OCI-M1 (cell line): ENCODE results near the gene SH2D5.
A peak's percentile ranks its signal among the peaks of the same experiment; 100 is the strongest.

ENCODE experiments used
- DNase-seq: peaks from one replicate; lab custom pipeline; 2025; lab: John Stamatoyannopoulos, UW

SH2D5 gene

GRCh38 chr1:20713440-20713839, 19.1 kb downstream of the SH2D5 start:
- no peak for DNase-seq

DNA sequence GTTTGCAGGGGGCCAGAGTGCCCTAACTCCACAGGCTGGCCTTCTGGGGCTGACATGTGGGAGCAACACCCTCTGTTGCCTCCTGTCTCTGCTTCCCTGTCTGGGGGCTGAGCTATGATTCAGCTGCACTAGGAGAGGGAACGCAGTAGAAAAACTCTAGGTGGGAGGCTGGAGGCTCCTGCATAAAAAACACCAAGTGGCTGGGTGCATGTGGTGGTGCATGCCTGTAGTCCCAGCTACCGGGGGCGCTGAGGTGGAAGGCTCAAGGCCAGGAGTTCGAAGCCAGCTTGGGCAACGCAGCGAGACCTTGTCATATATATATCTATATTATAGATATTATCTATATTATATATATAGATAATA, 20.3 kb downstream of the SH2D5 start:
- DNase-seq, result no peak

GRCh38 chr1:20711285-20712214, 21.0 kb downstream of the SH2D5 start:
- peak; percentile 55 for DNase-seq

GRCh38 chr1:20710469-20711284, 21.8 kb downstream of the SH2D5 start:
- DNase-seq, result no peak

- DNase-seq, result no peak
Observed at GRCh38 chr1:20709868-20710267, 22.6 kb downstream of the SH2D5 start.

- DNase-seq, result no peak
Observed at GRCh38 chr1:20708891-20709290, 23.6 kb downstream of the SH2D5 start.

DNA sequence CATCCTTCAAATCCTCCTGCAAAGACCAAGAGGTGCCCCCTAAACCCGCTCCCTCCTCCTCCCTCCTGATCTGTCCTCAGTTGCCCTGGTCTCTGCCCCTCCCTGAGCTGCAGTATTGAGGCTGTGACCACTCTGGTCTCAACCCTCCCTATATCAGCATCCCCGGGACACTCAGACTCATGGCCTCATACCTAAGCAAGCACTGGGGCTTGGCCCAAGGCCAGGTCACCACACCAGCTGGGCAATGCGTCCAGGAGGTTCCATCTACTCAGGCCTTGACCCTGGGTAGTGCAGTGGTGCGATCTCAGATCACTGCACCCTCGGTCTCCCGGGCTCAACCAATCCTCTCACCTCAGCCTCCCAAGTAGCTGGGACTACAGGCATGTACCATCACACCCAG, 24.4 kb downstream of the SH2D5 start:
- no peak for DNase-seq

GRCh38 chr1:20706841-20707240, 25.7 kb downstream of the SH2D5 start:
- DNase-seq, result no peak

GRCh38 chr1:20705203-20705755, 27.2 kb downstream of the SH2D5 start:
- DNase-seq, result no peak

DNA sequence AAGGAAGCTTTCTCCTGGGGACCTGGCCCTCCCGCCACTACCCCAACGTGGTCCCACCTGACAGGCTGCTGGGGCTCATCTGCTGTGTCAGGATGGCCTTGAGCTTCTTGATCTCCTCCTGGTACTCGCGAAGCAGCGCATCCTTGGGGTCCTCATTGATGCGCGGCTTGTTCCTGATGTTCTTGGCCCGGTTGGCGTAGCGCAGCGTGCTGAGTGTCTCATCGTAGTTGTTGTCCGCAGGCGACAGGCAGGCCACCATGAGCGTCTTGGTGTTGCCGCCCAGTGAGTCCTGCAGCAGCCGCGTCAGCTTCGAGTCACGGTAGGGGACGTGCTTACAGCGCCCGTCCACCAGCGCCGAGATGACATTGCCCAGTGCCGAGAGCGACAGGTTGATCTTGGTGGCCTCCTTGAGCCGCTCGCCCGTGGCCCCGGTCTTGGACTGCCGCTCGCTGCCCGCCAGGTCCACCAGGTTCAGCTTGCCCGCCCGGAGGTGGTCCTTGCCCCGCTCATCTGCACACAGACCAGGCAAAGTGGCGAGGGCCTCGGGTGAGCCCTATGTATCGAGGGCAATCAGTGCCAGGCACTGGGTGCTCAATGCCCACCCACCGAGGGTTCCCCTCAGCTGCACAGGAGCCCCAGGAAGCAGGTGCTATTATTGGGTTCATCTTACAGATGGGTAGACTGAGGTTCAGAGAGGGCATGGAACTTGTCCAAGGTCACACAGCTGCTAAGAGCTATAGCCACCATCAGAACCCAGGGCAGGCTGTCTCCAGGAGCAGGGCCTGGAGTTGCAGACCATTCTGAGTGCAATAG, 27.9 kb downstream of the SH2D5 start:
- DNase-seq, result no peak

DNA sequence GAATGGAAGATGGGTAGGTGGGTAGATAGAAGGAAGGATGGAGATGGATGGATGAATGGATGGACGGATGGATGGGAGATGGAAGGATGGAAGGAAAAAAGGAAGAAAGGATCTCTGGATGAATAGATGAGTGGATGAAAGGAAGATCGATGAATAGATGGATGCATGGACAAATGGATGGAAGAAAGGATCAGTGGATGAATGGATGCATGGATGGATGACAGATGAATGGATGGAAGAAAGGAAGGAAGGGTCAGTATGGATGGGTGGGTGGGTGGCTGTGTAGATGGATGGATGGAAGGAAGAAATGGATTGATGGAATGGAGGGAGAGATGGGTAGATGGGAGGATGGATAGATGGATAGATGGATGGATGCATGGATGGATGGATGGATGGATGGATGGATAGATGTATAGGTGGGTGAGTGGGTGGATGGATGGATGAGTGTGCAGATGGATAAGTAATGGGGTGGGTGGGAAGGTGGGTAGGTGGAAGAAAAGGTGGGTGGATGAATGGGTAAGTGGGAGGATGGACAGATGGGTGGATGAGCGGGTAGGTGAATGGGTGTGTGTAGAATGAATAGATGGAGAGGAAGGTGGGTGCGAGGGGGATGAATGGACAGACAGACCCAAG, 29.3 kb downstream of the SH2D5 start:
- DNase-seq, result no peak

DNA sequence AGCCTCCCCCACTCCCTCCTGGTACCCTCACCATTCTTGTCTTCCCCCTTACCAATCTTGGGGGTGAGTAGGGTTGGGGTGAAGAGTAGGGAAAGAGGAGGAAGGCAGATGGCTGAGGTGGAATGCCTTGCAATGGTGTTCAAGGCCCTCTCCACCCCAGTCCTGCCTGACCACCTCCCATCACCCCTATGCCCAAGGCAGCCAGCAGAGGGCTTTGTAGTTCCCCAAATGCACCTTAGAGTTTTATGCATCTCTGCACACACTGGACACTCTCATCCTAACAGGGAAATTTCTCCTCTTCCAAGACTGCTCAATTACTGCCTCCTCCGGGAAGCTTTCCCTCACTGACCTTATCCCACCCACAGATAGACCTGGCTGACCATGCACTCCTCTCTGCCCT, 30.1 kb downstream of the SH2D5 start:
- DNase-seq, result peak; percentile 33

- DNase-seq, result no peak
Observed at GRCh38 chr1:20701847-20702246, 30.7 kb downstream of the SH2D5 start.

GRCh38 chr1:20701446-20701845, 31.1 kb downstream of the SH2D5 start:
- no peak for DNase-seq

DNA sequence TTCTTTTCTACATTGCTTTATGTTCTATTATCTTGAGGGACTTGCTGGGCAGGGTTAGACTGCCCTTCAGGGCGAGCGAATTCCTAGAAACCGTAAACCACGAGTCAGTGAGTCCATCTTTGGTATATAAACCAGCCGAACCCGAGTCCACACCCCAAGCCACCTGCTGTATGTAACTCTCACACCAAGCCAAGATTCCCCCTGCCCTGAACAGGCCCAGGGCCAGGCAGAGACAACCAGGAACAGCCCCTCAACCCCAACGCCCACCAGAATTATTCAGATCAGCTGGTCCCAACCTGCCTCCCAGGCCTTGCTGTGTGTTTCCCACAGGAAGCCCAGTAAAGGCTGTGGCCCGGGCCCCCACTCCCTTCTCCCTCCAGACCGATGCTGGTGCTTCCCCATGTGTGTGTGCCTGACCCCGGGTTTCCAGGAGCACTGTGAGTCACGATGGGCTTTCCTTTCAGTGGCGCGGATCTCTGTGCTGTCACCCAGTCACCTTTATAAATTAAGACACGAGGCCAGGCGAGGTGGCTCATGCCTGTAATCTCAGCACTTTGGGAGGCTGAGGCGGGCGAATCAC, 31.8 kb downstream of the SH2D5 start:
- DNase-seq, result peak; percentile 18

DNA sequence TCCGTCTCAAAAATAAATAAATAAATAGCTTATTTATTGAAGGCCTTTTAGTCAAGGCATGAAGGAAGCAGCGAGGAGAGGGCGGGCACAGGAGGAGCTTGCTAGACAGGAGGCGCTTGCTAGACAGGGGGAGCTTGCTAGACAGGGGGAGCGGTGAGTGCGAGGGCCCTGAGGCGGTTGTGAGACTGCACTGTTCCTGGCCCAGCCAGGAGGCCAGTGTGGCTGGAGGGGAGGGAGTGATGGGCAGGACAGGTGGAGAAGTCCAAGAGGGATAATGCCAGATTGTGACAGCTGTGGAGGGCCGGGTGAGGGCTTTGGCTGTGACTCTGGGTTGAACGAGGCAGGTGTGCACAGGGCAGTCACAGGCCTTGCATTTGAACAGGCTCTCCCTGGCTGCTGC, 32.9 kb downstream of the SH2D5 start:
- no peak for DNase-seq

DNA sequence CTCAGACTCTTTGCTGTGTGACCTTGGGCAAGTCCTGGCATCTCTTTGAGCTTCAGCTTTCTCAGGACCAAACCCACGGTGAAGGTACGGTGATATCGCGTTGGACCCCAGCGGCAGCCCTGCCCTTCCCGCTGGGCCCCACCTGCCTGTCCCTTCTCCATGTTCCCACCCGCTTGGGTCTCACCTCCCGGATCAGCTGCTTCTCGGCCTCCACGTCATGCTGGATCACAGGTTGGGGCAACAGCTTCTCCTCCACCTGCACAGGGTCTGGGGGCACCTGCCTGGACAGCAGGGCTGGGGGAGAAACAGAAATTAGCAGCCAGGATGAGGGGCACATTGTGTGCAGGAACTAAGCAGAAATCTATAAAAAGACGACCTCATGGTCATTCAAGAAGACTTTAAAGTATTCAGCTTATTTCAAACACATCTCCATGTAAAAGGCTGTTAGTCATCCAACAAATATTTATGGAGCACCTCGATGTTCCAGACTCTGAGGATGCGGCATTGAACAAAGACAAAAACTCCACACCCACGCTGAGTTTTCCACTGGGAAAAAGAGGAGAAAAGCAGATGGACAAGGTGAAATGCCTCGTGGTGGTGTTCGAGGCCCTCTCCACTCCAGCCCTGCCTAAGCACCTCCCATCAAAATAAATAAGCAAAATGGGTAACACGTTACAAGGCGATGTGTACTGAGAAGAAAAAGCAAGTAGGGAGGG, 34.1 kb downstream of the SH2D5 start:
- no peak for DNase-seq

DNA sequence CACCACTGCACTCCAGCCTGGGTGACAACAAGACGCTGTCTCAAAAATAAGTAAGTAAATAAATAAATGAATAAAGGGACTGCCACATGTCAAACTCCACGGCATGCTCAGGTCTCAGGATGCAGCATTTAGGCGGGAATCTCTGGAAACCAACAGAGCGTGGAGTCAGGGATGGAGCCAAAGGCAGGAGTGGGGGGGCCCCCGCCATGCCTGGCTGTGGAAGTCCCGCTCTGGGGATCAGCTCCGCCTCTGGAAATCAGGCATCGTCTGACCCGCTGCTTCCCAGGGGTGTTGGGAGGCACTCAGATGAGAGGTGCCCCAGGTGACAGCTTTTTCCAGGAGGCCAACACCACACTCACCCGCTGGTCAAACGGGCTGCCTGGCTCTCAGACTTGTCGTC, 34.9 kb downstream of the SH2D5 start:
- no peak for DNase-seq

GRCh38 chr1:20696397-20697333, 35.8 kb downstream of the SH2D5 start:
- peak; percentile 91 for DNase-seq
